Type B pancreatic cell (in vitro differentiated cells): ENCODE measurements around the gene RBP3. TPM values are rescaled to one million over a fixed set of nuclear protein-coding genes. Genes with fewer than 3 reads are reported as not detected.
A peak's percentile ranks its signal among the peaks of the same experiment; 100 is the strongest.

Source experiments
- DNase-seq: peaks from one replicate; pipeline ENCODE4 v3.0.0; 2021; ENCODE audit warnings: mixed read lengths; ENCODE audit not compliant: unreplicated experiment; ENCODE audit errors: extremely low spot score
- H3K27ac Mint-ChIP-seq: 2 replicates; pipeline ENCODE4 v1.8.0; 2021; ENCODE audit warnings: mild to moderate bottlenecking, mixed read lengths
- H3K27me3 Mint-ChIP-seq: 2 replicates; pipeline ENCODE4 v1.8.0; 2021; ENCODE audit warnings: mixed read lengths
- H3K36me3 Mint-ChIP-seq: 2 replicates; pipeline ENCODE4 v1.8.0; 2021; ENCODE audit warnings: mixed read lengths
- H3K4me1 Mint-ChIP-seq: one replicate; pipeline ENCODE4 v1.8.0; 2021; ENCODE audit warnings: mixed read lengths; ENCODE audit not compliant: unreplicated experiment
- H3K4me3 Mint-ChIP-seq: 2 replicates; pipeline ENCODE4 v1.8.0; 2021; ENCODE audit warnings: mild to moderate bottlenecking, mixed read lengths
- H3K9me3 Mint-ChIP-seq: 2 replicates; pipeline ENCODE4 v1.8.0; 2021; ENCODE audit warnings: mixed read lengths
- total RNA-seq: library from RNA; stranded (reverse); gene quantifications from 2 replicates; pipeline ENCODE4 v1.2.1, GENCODE V29; 2021; ENCODE audit warnings: low replicate concordance
- TF ChIP-seq, protein P1 (sequence below): fragments of 200-600 bp; sonication (generic); conservative IDR thresholded peaks from 2 replicates; pipeline ENCODE4 v1.5.0; 2021; ENCODE audit warnings: antibody characterized with exemption, mild to moderate bottlenecking

RBP3 gene
- total RNA-seq, 1 donor from 2014 or later, result not detected

DNA sequence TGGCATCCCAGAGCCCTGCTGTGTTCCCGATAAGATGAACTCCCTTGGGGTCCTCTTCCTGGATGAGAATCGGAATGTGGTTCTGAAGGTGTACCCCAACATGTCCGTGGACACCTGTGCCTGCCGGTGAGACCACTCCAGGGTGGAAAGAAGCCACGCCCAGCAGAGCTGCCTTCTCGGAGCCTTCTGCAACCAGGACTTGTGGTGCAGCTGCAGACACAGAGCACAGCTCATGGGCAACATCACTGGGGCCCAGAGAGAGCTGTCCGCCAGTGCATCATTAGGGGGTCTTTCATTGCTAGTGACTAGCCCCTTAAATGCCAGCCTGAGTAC is 35.5 kb upstream of the RBP3 start:
- Mint-ChIP-seq H3K27ac (no peak overlapping the region), H3K36me3 (peaks cover 4% of the 10 kb centered on the region), H3K4me1 (peaks cover 26% of the 10 kb centered on the region), H3K27me3 (peaks cover 19% of the 10 kb centered on the region), H3K4me3 (no peak overlapping the region), H3K9me3 (no peaks in the 10 kb centered on the region)
- TF ChIP-seq, protein P1, sequence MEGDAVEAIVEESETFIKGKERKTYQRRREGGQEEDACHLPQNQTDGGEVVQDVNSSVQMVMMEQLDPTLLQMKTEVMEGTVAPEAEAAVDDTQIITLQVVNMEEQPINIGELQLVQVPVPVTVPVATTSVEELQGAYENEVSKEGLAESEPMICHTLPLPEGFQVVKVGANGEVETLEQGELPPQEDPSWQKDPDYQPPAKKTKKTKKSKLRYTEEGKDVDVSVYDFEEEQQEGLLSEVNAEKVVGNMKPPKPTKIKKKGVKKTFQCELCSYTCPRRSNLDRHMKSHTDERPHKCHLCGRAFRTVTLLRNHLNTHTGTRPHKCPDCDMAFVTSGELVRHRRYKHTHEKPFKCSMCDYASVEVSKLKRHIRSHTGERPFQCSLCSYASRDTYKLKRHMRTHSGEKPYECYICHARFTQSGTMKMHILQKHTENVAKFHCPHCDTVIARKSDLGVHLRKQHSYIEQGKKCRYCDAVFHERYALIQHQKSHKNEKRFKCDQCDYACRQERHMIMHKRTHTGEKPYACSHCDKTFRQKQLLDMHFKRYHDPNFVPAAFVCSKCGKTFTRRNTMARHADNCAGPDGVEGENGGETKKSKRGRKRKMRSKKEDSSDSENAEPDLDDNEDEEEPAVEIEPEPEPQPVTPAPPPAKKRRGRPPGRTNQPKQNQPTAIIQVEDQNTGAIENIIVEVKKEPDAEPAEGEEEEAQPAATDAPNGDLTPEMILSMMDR, result no peak
- no peak for DNase-seq

DNA sequence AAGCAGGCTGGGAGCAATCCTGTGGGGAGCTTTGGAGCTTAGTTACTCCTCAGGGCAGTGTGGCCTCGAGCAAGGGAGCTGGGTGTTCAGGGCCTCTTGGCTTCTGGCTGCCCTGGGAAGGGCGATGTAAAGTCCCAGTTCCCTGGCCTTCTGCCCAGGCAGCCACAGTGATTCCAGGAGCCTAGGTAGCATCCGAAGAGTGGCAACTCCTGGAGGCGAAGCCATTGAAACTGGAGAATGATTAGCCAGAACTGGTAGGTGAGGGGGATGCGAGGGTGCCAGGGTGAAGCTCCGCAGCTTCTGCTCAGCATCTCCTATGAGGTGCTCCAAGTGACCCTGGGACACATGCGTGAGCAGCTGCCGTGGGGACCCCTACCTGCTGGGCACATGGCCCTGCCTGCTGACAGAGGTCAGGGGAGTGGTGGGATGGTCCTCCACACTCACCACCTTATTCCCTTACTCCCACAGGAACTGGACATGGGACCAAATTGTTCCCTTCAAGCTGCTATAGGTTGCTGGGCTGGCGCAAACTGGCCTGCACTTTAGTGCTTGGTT is 33.7 kb upstream of the RBP3 start:
- peaks cover 13% of the 10 kb centered on the region for H3K4me1 Mint-ChIP-seq
- H3K36me3 Mint-ChIP-seq, result peaks cover under 1% of the 10 kb centered on the region
- no peak overlapping the region for H3K4me3 Mint-ChIP-seq
- H3K27ac Mint-ChIP-seq, result no peak overlapping the region
- TF ChIP-seq, protein P1, result no peak
- no peaks in the 10 kb centered on the region for H3K9me3 Mint-ChIP-seq
- H3K27me3 Mint-ChIP-seq, result peaks cover 7% of the 10 kb centered on the region
- no peak for DNase-seq

DNA sequence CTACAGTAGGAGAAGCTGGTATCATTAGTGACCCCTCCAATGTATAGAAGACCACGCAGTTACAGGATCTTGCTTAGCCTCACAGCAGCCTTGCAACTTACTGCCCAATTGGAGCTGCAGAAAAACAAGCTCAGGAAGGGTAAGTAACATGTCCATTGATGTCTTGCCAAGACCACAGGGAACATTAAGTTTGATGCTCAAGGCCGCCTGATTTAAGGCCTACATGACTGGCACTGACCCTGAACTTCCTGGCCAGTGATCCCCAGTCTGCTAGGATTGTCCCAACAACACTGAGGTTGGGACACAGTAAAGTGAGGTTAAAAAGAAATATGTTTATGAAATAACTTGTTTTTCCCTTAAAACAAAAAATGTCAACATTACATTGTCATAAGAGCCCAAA is 32.7 kb upstream of the RBP3 start:
- H3K4me3 Mint-ChIP-seq, result no peak overlapping the region
- DNase-seq, result no peak
- no peaks in the 10 kb centered on the region for H3K9me3 Mint-ChIP-seq
- no peaks in the 10 kb centered on the region for H3K36me3 Mint-ChIP-seq
- H3K4me1 Mint-ChIP-seq, result peaks cover 11% of the 10 kb centered on the region
- H3K27ac Mint-ChIP-seq, result no peak overlapping the region
- H3K27me3 Mint-ChIP-seq, result peaks cover 7% of the 10 kb centered on the region
- TF ChIP-seq, protein P1, result no peak

DNA sequence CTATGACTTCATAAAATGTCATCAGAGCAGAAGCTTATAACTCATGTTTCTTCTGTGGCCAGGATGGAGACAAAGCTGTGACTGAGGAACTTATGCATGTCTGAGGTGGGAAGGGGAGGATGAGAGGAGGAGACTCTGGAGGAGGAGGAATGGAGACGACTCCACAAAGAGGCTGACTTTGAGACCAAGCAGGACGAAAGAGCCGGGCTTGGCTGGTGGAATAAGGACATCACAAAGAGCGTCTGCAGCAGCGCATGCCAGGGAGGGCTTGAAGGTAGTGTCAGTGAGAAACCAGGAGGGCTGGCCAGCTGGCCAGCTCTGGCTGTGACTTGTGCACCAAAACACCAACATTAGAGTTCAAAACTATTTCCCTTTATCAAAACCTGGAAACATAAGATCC is 32.0 kb upstream of the RBP3 start:
- H3K4me1 Mint-ChIP-seq, result peaks cover 11% of the 10 kb centered on the region
- no peak for DNase-seq
- no peaks in the 10 kb centered on the region for H3K9me3 Mint-ChIP-seq
- H3K36me3 Mint-ChIP-seq, result no peaks in the 10 kb centered on the region
- no peak overlapping the region for H3K4me3 Mint-ChIP-seq
- H3K27me3 Mint-ChIP-seq, result peaks cover 7% of the 10 kb centered on the region
- H3K27ac Mint-ChIP-seq, result no peak overlapping the region
- TF ChIP-seq, protein P1, result no peak

DNA sequence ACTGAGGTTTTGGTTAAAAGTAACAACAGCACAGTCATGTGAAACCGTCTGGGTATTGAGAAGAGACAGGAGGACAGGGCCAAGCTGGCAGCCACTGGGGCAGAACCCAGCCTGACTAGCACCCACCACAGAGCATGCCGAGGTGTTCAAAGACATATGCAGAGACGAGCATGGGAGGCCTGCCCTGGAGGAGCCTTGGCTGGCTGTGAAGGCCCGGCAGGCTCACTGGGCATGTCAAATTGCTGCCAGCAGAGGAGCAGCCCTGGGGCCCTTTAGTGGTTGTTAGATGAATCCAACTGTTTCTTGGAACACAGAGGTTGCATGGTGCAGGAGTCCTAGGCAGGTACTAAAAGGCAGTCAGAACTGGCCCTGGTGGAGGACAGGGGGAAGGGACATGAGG is 30.9 kb upstream of the RBP3 start:
- Mint-ChIP-seq H3K4me3 (no peak overlapping the region), H3K4me1 (peaks cover 10% of the 10 kb centered on the region), H3K36me3 (no peaks in the 10 kb centered on the region), H3K27me3 (peaks cover 11% of the 10 kb centered on the region), H3K27ac (peak overlapping the region; percentile 9), H3K9me3 (no peaks in the 10 kb centered on the region)
- TF ChIP-seq, protein P1, result no peak
- DNase-seq, result no peak

DNA sequence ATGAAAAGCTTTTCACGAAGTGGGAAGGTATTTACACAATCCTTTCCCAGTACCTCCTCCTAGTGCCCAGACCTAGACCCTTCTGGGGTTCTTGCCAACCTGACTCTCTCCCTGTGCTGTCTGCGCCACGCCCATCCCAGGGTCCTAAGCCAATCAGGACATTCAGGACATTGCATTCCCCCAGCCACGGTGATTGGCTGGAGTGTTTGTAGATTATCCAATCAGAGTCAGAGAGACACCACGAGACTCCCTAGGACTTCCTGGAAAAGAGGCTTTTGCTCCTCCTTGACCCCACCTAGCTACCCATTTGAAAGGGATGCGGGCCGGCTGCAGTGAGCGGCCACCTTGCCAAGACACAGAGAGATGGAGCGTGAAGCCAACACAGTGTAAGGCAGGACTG is 29.5 kb upstream of the RBP3 start:
- H3K27me3 Mint-ChIP-seq, result peaks cover 11% of the 10 kb centered on the region
- TF ChIP-seq, protein P1, result no peak
- no peaks in the 10 kb centered on the region for H3K36me3 Mint-ChIP-seq
- no peaks in the 10 kb centered on the region for H3K9me3 Mint-ChIP-seq
- H3K4me1 Mint-ChIP-seq, result peaks cover 11% of the 10 kb centered on the region
- no peak for DNase-seq
- H3K27ac Mint-ChIP-seq, result no peak overlapping the region
- H3K4me3 Mint-ChIP-seq, result no peak overlapping the region
